ENCODE data around the gene ELL2. TPM values are rescaled to one million over a fixed set of nuclear protein-coding genes. Genes with fewer than 3 reads are reported as not detected.

Gene ELL2
- total and polyA plus RNA-seq, 2 of the 13 experiments (the other 11 are each of a cell fraction or from before 2014, with no cell fraction given) = 78.9 to 97.1 TPM

DNA sequence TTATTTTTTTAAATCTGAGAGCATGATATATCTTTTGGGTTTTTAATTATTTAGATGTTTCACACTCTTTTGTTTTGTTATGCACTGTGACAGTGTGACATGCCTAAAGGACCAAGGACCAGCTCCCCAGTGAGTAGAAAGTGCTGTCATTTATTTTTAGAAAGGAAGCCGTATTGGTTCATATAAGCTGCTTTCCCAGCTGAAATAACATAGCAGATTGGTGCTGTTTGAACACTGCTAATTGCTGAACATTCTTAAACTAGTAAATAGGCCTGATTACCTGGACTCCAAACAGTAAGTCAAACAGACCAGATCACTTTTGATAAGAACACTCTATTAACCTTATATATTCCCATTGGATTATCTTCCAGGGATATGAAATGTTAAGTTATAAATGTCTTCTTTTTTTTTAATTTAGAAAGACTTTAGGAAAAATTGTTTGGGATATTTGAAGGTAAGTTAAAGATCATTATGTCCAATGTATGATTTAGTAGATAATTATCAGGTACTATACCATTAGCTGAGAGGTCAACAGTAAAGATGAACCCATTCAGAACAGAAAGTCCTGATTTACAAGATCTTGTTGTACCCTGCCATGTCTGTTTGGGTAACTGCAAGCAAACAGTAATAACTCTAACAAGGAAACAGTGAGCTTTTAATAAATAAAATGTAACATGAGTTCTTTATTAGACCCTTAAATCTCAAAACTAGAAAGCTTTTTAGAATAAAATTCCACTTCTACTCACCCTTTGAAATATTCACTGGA is 27.8 kb upstream of the ELL2 start:
- 5% methylated on average over 1 of the region's 1 CpG for WGBS (ENCODE audit: low lambda C conversion rate)
- H3K9me3 ChIP-seq (ENCODE audit: low read length) = no peaks in the 10 kb centered on the region
- intact Hi-C loops (cut with micrococcal nuclease; ENCODE audit: unreplicated experiment) (loop anchor here (1.0 kb wide), 1 partner anchor 8 kb away; no protein-coding TSS in a partner anchor), in situ Hi-C loops (cut with HindIII; ENCODE audit: extremely low pct_ligation_motif_present, low pct_unique_long_range_greater_than_20kb) (no loop called here)
- BruUV-seq (replicated peaks) = no TSS peak
- no peaks in the 10 kb centered on the region for H3K27me3 ChIP-seq (ENCODE audit: control insufficient read depth in 1 of 2, insufficient read depth in 2 of 2, low read length in 2 of 2)
- peak overlapping the region; percentile 55 for H3K9ac ChIP-seq (ENCODE audit: insufficient read depth, low read depth, low read length)
- no peaks in the 10 kb centered on the region for H3K36me3 ChIP-seq (replicated peaks in 1 of 2; ENCODE audit: control insufficient read depth in 1 of 2, insufficient read depth in 2 of 2, low read length in 2 of 2)
- H3K4me3 ChIP-seq (replicated peaks in 1 of 3; ENCODE audit: insufficient read depth in 1 of 3, low read depth in 2 of 3, low read length in 3 of 3) = peak overlapping the region in 2 of 3 experiments; percentile 24 to 39; a peak in 3 of 6 replicates
- H3K27ac ChIP-seq (ENCODE audit: extremely low read length, insufficient read depth, low read length) = peak overlapping the region; percentile 91
- H3K4me2 ChIP-seq (ENCODE audit: low read depth, low read length) = peak overlapping the region; percentile 67
- H3K79me2 ChIP-seq (ENCODE audit: insufficient read depth, low read length) = peaks cover 13% of the 10 kb centered on the region
- no peak for FAIRE-seq
- no peak overlapping the region for H2AFZ ChIP-seq (ENCODE audit: low read length)
- ChIA-PET POLR2A (interaction anchor here (0.9 to 6.2 kb wide), 13 partner anchors 8 to 347 kb away, joined by 3 to 125 read pairs (median 8); partner anchors contain the start of gene ELL2), CTCF (ENCODE audit: low intra/inter-chr PET ratio, low total read pairs) (no interaction called here)
- H4K20me1 ChIP-seq (ENCODE audit: insufficient read depth, low read length) = no peaks in the 10 kb centered on the region
- ATAC-seq = no peak
- DNase-seq (ENCODE audit: low spot score) = no peak
- H3K4me1 ChIP-seq (ENCODE audit: insufficient read depth, low read length) = peaks cover 84% of the 10 kb centered on the region
- TF ChIP-seq SIN3A (IDR thresholded peaks at IDR 0.05; ENCODE audit: borderline replicate concordance, low read depth, low read length) (0 out of 2 replicates have a peak, but pooled peaks have one; percentile 43), SOX6 (IDR thresholded peaks at IDR 0.05) (no peak), SOX6 (CRISPR knock-in tag; IDR thresholded peaks at IDR 0.05) (peak; percentile 45), ZNF205 (CRISPR knock-in tag; IDR thresholded peaks at IDR 0.05) (0 out of 2 replicates have a peak, but pooled peaks have one; percentile 2), ETV5 (CRISPR knock-in tag; IDR thresholded peaks at IDR 0.05; ENCODE audit: borderline replicate concordance) (peak; percentile 4; the same call in 1 of the 2 replicates), ZMYM2 (CRISPR knock-in tag; IDR thresholded peaks at IDR 0.05) (no peak), GABPB1 (CRISPR knock-in tag; IDR thresholded peaks at IDR 0.05) (no peak), ZNF703 (CRISPR knock-in tag; IDR thresholded peaks at IDR 0.05; ENCODE audit: borderline replicate concordance) (no peak), MXI1 (IDR thresholded peaks at IDR 0.05; ENCODE audit: borderline replicate concordance, low read depth, low read length) (peak; percentile 6; the same call in 1 of the 3 replicates), HNF1B (CRISPR knock-in tag; IDR thresholded peaks at IDR 0.05) (no peak), ZNF841 (CRISPR knock-in tag; IDR thresholded peaks at IDR 0.05; ENCODE audit: borderline replicate concordance) (no peak), DPF2 (CRISPR knock-in tag; IDR thresholded peaks at IDR 0.05; ENCODE audit: borderline replicate concordance, low read depth) (no peak), NFE2L2 (IDR thresholded peaks at IDR 0.05; ENCODE audit: low read length) (no peak), ZNF75D (CRISPR knock-in tag; IDR thresholded peaks at IDR 0.05; ENCODE audit: borderline replicate concordance) (no peak), CEBPG (CRISPR knock-in tag; IDR thresholded peaks at IDR 0.05) (no peak), ZNF782 (CRISPR knock-in tag; IDR thresholded peaks at IDR 0.05; ENCODE audit: borderline replicate concordance) (no peak), TFAP4 (IDR thresholded peaks at IDR 0.05; ENCODE audit: borderline replicate concordance, low read depth) (peak; percentile 74)
- TF ChIP-seq, protein P1, sequence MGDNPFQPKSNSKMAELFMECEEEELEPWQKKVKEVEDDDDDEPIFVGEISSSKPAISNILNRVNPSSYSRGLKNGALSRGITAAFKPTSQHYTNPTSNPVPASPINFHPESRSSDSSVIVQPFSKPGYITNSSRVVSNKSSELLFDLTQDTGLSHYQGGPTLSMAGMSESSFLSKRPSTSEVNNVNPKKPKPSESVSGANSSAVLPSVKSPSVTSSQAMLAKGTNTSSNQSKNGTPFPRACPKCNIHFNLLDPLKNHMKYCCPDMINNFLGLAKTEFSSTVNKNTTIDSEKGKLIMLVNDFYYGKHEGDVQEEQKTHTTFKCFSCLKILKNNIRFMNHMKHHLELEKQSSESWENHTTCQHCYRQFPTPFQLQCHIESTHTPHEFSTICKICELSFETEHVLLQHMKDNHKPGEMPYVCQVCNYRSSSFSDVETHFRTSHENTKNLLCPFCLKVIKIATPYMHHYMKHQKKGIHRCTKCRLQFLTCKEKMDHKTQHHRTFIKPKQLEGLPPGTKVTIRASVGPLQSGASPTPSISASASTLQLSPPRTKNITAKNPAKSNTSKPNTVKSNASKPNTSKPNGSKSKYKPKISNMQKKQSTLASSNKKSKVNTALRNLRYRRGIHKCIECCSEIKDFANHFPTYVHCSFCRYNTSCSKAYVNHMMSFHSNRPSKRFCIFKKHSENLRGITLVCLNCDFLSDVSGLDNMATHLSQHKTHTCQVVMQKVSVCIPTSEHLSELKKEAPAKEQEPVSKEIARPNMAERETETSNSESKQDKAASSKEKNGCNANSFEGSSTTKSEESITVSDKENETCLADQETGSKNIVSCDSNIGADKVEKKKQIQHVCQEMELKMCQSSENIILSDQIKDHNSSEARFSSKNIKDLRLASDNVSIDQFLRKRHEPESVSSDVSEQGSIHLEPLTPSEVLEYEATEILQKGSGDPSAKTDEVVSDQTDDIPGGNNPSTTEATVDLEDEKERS (CRISPR knock-in tag; IDR thresholded peaks at IDR 0.05) = no peak

Data from HepG2 (cell line).